ENCODE data around the gene C3orf18.

C3orf18 gene

DNA sequence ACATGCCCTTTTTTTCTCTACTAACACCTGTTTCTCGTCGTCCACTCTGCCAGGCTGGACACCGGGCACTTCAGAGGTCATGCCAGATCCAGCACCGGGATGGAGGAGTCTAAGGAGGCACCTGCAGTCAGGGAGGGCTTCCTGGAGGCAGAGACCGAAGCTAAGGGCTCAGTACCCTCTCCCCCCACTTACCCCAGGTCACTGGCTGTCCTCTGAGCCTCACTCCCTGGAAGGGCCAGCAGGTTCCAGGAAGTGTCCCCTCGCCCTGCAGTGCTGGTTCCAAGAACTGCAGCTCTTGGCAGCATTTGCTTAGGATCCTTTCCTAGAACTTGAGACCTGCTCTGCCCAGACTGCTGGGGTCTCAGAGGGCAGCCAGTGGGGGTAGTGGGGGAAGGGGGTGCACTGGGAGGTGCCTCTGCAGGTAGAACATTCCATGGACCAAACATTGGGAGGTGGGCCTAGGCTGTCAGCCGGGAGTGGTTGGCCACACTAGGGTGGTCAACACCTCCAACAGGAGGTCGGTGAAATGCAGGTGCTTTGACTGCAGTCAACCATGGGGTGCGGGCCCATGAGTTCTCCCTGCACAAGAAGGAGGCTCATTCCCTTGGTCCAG, 32.7 kb upstream of the C3orf18 start:
- H3K4me3 ChIP-seq (ENCODE audit: low read depth, low read length), result peak overlapping the region; percentile 2
- DNase-seq (ENCODE audit: low read depth), result no peak
- TF ChIP-seq MYC (IDR thresholded peaks at IDR 0.05; ENCODE audit: low read depth, low read length), result no peak
- TF ChIP-seq MAX (IDR thresholded peaks at IDR 0.05; ENCODE audit: low read depth, low read length), result no peak
- TF ChIP-seq CTCF (IDR thresholded peaks at IDR 0.05; ENCODE audit: low read depth, low read length), result no peak
- no peak for TF ChIP-seq POLR2A (IDR thresholded peaks at IDR 0.05; ENCODE audit: extremely low read depth, insufficient read length)

- H3K4me3 ChIP-seq (ENCODE audit: low read depth, low read length), result no peak overlapping the region
- DNase-seq (ENCODE audit: low read depth), result peak; percentile 51
- TF ChIP-seq CTCF (IDR thresholded peaks at IDR 0.05; ENCODE audit: low read depth, low read length), result no peak
- no peak for TF ChIP-seq MYC (IDR thresholded peaks at IDR 0.05; ENCODE audit: low read depth, low read length)
- no peak for TF ChIP-seq POLR2A (IDR thresholded peaks at IDR 0.05; ENCODE audit: extremely low read depth, insufficient read length)
- no peak for TF ChIP-seq MAX (IDR thresholded peaks at IDR 0.05; ENCODE audit: low read depth, low read length)
Observed at GRCh38 chr3:50599716-50600118, 32.2 kb upstream of the C3orf18 start.

DNA sequence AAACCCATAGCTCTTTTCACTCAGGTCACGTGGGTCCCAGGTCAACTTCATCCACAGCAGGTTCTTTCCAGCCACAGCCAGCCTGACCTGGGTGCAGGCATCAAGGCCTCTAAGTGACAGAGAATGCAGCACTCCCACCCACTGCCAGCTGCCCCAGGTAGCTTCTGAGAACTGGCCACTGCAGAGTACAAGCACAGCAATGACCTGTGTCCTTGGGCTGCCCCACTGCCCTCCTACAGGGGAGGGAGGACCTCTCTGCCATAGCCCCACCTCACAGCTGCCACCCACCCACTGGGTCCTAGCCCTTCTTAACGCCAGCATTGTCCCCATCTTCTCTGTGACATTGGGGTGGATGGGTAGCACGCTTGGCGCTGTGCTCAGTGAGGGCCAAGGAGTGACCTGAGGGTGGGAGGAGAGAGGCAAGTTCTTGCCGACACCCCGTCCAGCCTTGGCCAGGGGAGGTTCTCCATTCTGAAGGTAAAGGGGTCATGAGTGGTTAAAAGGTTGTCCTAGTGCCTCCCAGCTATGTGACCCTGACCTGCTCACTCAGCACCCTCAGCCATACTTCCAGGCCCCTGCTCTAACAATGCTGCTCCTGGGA, 31.7 kb upstream of the C3orf18 start:
- TF ChIP-seq CTCF (IDR thresholded peaks at IDR 0.05; ENCODE audit: low read depth, low read length) (no peak), MYC (IDR thresholded peaks at IDR 0.05; ENCODE audit: low read depth, low read length) (no peak), POLR2A (IDR thresholded peaks at IDR 0.05; ENCODE audit: extremely low read depth, insufficient read length) (no peak), MAX (IDR thresholded peaks at IDR 0.05; ENCODE audit: low read depth, low read length) (no peak)
- H3K4me3 ChIP-seq (ENCODE audit: low read depth, low read length), result no peak overlapping the region
- no peak for DNase-seq (ENCODE audit: low read depth)

GRCh38 chr3:50594253-50594785, 26.8 kb upstream of the C3orf18 start:
- no peak overlapping the region for H3K4me3 ChIP-seq (ENCODE audit: low read depth, low read length)
- no peak for DNase-seq (ENCODE audit: low read depth)
- TF ChIP-seq MYC (IDR thresholded peaks at IDR 0.05; ENCODE audit: low read depth, low read length) (no peak), POLR2A (IDR thresholded peaks at IDR 0.05; ENCODE audit: extremely low read depth, insufficient read length) (no peak), MAX (IDR thresholded peaks at IDR 0.05; ENCODE audit: low read depth, low read length) (no peak), CTCF (IDR thresholded peaks at IDR 0.05; ENCODE audit: low read depth, low read length) (no peak)

DNA sequence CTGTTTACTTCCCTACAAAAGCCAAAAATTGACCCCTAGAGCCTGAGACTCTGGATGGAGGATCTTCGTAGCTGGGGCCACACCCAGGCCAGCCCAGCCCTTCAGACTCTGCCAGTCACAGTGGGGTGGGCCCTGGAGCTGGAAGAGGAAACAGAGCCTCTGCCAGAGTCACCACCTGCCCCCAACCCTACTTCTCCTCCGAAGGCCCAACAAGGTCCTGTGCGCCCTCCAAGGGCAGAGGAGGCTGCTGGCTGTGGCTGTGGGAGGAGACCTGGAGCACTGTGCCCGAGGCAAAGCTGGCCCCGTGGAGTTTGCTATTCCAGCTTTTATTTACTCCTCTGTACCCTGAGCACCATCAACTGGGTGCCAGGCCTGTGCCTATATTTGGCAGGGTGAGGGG, 25.0 kb upstream of the C3orf18 start:
- peak; percentile 86 for DNase-seq (ENCODE audit: low read depth)
- H3K4me3 ChIP-seq (ENCODE audit: low read depth, low read length), result no peak overlapping the region
- TF ChIP-seq MYC (IDR thresholded peaks at IDR 0.05; ENCODE audit: low read depth, low read length) (0 out of 2 replicates have a peak, but pooled peaks have one; percentile 28), MAX (IDR thresholded peaks at IDR 0.05; ENCODE audit: low read depth, low read length) (peak; percentile 44), CTCF (IDR thresholded peaks at IDR 0.05; ENCODE audit: low read depth, low read length) (no peak), POLR2A (IDR thresholded peaks at IDR 0.05; ENCODE audit: extremely low read depth, insufficient read length) (no peak)

Data from NB4 (cell line).